Measurements from ENCODE around the gene TTYH3.
"Not testable (repeated sequence)": the region's sequence is repeated elsewhere in the genome, so short reads cannot be mapped to it uniquely, and the experiment has no call there.

The TTYH3 gene

DNA sequence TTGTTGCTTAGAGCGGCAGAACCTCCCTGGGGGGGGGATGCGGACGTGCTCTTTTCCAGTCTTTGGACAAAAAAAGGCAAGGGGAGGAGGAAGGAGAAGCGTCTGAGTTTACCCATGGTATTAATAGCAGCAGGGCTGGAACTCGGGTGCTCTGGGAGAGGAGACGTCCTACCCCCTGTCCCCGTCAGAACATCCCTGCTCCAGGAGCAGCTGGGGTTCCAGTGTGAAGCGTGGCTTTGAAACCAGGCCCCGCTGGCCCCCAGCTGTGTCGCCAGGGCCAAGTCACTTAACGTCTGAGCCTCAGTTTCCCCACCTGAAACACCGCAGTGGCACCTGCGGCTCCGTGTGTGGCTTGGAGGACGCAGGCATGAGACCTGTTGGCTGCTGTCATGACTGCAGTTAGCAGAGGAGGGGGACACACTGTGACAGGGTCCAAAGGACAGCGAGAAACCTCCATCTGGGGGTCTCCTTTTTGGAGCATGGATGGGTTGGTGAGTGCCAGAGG, 57.6 kb downstream of the TTYH3 start:
- 86% methylated on average over 16 of the region's 16 CpGs for WGBS
- Histone ChIP-seq H3K4me3 (ENCODE audit: low read length) (no peak overlapping the region), H3K27me3 (ENCODE audit: insufficient read depth, low read length) (peaks cover 47% of the 10 kb centered on the region), H3K4me1 (ENCODE audit: insufficient read depth, low read length) (peaks cover 7% of the 10 kb centered on the region), H3K36me3 (ENCODE audit: insufficient read depth, low read length) (no peaks in the 10 kb centered on the region), H3K27ac (ENCODE audit: low read depth, low read length) (no peak overlapping the region), H3K9ac (ENCODE audit: low read depth, low read length) (no peak overlapping the region), H3K9me3 (ENCODE audit: insufficient read depth, low read depth, low read length) (no peaks in the 10 kb centered on the region)

DNA sequence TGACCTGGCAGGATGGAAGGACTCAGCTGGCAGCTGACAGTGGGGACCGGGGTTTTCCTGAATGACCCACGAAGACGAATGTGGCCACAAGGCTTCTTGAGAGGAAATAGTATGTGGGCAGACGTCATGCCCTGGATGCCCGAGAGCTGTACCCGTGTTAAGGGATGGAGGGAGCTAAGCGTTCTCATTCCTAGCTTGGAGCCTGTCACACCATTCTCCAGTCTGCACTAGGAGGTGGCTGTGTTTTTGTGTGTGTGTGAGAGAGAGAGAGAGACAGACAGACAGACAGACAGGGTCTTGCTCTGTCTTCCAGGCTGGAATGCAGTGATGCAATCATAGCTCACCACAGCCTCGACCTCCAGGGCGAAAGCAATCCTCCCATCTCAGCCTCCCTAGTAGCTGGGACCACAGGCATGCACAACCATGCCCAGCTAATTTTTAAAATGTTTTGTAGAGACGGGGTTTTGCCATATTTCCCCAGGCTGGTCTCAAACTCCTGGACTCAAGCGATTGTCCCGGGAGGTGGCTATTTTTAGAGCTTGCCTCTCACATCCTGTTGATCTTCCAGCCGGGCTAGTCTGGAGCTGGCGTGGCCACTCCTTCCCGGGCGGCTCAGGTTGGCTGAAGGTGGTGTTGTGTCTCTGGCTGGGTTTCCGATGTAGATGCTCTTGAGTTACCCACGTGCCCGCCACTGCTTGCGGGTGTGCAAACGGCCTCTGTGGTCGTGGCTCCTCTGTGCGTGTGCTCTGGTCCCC, 58.3 kb downstream of the TTYH3 start:
- H3K9ac ChIP-seq (ENCODE audit: low read depth, low read length): no peak overlapping the region
- no peak overlapping the region for H3K27ac ChIP-seq (ENCODE audit: low read depth, low read length)
- no peak overlapping the region for H3K4me3 ChIP-seq (ENCODE audit: low read length)
- 90% methylated on average over 23 of the region's 23 CpGs for WGBS
- no peaks in the 10 kb centered on the region for H3K9me3 ChIP-seq (ENCODE audit: insufficient read depth, low read depth, low read length)
- peaks cover 47% of the 10 kb centered on the region for H3K27me3 ChIP-seq (ENCODE audit: insufficient read depth, low read length)
- peaks cover 7% of the 10 kb centered on the region for H3K4me1 ChIP-seq (ENCODE audit: insufficient read depth, low read length)
- no peaks in the 10 kb centered on the region for H3K36me3 ChIP-seq (ENCODE audit: insufficient read depth, low read length)

DNA sequence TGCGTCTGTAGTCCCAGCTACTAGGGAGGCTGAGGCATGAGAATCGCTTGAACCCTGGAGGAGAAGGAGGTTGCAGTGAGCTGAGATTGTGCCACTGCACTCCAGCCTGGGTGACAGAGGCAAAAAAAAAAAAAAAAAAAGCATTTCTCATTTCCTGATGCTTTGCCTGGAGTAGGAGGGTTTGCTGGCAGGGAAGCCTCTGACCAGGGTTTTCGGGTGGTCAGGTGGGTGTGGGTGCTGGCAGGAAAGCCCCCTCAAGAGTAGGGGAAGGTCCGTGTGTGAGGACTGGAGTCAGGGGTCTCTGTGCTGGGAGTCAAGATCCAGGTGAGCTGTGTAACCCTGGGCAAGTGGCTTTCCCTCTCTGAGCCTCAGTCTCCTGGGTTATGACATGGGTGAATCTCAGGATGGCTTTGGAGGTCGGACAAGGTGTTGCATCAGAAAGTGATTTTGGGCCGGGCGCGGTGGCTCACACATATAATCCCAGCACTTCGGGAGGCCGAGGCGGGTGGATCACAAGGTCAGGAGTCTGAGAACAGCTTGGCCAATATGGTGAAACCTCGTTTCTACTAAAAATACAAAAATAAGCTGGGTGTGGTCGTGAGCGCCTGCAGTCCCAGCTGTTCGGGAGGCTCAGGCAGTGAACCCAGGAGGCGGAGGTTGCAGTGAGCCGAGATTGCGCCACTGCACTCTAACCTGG, 59.4 kb downstream of the TTYH3 start:
- Histone ChIP-seq H3K27ac (ENCODE audit: low read depth, low read length) (no peak overlapping the region), H3K9me3 (ENCODE audit: insufficient read depth, low read depth, low read length) (no peaks in the 10 kb centered on the region), H3K36me3 (ENCODE audit: insufficient read depth, low read length) (no peaks in the 10 kb centered on the region), H3K27me3 (ENCODE audit: insufficient read depth, low read length) (peaks cover 42% of the 10 kb centered on the region), H3K9ac (ENCODE audit: low read depth, low read length) (no peak overlapping the region), H3K4me3 (ENCODE audit: low read length) (no peak overlapping the region), H3K4me1 (ENCODE audit: insufficient read depth, low read length) (peaks cover 7% of the 10 kb centered on the region)
- 94% methylated on average over 18 of the region's 18 CpGs for WGBS

DNA sequence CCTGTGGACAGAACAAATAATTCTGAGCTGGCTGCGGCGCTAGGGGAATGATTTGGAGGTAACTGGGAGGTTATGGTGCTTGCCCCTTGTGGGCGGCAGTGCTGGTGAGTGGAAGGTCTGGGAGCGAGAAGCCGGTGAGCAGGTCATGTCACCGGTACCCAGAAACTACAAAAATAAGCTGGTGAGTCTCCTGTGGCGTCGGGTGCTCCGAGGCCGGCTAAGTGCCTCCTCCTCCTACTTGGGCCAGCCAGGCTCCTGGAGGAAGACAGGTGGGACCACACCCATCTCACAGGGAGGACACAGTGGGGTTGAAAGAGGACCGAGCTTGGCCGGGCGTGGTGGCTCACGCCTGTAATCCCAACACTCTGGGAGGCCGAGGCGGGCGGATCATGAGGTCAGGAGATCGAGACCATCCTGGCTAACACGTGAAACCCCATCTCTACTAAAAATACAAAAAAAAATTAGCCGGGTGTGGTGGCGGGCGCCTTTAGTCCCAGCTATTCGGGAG, 60.2 kb downstream of the TTYH3 start:
- 95% methylated on average over 23 of the region's 23 CpGs for WGBS

DNA sequence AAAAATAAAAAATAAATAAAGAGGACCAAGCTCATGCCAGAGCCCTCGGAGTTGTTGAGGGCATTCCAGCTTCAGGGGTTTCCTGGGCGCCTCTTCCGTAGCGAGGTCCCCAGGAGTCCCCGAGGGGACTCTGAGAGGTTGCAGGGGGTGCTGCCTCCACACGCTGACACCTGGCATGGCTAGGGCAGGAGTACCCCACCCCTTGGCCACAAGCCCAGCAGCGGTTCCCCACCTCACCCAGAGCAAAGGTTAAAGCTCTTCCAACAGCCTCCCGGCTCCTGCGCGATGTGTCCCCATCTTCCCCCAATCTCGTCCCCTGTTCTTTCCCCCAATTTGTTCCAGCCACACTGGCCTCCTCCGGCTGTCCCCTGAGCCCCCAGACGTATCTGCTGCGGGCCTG, 60.8 kb downstream of the TTYH3 start:
- no peaks in the 10 kb centered on the region for H3K36me3 ChIP-seq (ENCODE audit: insufficient read depth, low read length)
- H3K27me3 ChIP-seq (ENCODE audit: insufficient read depth, low read length): peaks cover 30% of the 10 kb centered on the region
- H3K9me3 ChIP-seq (ENCODE audit: insufficient read depth, low read depth, low read length): no peaks in the 10 kb centered on the region
- no peak overlapping the region for H3K27ac ChIP-seq (ENCODE audit: low read depth, low read length)
- WGBS: 92% methylated on average over 14 of the region's 14 CpGs
- H3K4me3 ChIP-seq (ENCODE audit: low read length): no peak overlapping the region
- peaks cover 7% of the 10 kb centered on the region for H3K4me1 ChIP-seq (ENCODE audit: insufficient read depth, low read length)
- no peak overlapping the region for H3K9ac ChIP-seq (ENCODE audit: low read depth, low read length)

More for the DNA sequence above, 60.2 kb downstream of the TTYH3 start:
- H3K36me3 ChIP-seq (ENCODE audit: insufficient read depth, low read length); H3K9me3 ChIP-seq (ENCODE audit: insufficient read depth, low read depth, low read length); H3K9ac ChIP-seq (ENCODE audit: low read depth, low read length); H3K4me1 ChIP-seq (ENCODE audit: insufficient read depth, low read length); H3K27ac ChIP-seq (ENCODE audit: low read depth, low read length); H3K4me3 ChIP-seq (ENCODE audit: low read length): not testable (repeated sequence)
- peaks cover 36% of the 10 kb centered on the region for H3K27me3 ChIP-seq (ENCODE audit: insufficient read depth, low read length)

DNA sequence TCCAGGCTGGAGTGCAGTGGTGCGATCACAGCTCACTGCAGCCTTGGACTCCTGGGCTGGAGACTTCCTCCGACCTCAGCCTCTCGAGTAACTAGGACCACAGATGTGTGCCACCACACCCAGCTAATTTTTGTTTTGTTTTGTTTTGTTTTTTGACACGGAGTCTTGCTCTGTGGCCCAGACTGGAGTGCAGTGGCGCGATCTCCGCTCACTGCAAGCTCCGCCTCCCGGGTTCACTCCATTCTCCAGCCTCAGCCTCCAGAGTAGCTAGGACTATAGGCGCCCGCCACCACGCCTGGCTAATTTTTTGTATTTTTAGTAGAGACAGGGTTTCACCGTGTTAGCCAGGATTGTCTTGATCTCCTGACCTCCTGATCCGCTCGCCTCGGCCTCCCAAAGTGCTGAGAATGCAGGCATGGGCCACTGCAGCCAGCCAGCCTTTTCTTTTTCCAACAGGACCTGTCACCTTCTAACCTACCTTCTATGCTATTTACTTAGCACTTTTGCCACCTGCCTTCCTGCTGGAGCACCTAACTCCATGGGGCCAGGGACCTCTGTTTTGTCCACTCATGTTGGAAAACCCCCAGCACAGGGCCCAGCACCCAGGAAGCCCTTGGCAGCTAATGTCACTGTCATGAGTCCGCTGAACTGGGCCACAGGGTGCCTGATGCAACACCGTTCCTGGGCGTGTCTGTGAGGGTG, 61.8 kb downstream of the TTYH3 start:
- H3K9me3 ChIP-seq (ENCODE audit: insufficient read depth, low read depth, low read length); H3K9ac ChIP-seq (ENCODE audit: low read depth, low read length); H3K36me3 ChIP-seq (ENCODE audit: insufficient read depth, low read length); H3K4me3 ChIP-seq (ENCODE audit: low read length); H3K27ac ChIP-seq (ENCODE audit: low read depth, low read length); H3K4me1 ChIP-seq (ENCODE audit: insufficient read depth, low read length): not testable (repeated sequence)
- H3K27me3 ChIP-seq (ENCODE audit: insufficient read depth, low read length): peaks cover 20% of the 10 kb centered on the region
- WGBS: 94% methylated on average over 19 of the region's 19 CpGs

DNA sequence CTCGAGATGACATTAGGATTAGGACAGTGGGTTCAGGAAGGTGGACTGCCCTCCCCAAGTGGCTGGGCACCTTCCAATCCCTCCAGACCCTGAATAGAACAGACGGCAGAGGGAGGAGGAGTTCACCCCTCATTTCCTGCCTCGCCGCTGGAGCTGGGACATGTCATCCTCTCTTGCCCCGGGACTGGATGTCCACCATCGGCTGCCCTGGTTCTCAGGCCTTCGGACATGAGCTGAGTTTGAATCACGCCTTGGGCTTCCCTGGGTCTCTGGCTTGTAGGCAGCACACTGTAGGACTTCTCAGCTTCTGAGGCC, 62.3 kb downstream of the TTYH3 start:
- H3K27ac ChIP-seq (ENCODE audit: low read depth, low read length); H3K4me1 ChIP-seq (ENCODE audit: insufficient read depth, low read length); H3K4me3 ChIP-seq (ENCODE audit: low read length); H3K36me3 ChIP-seq (ENCODE audit: insufficient read depth, low read length); H3K9ac ChIP-seq (ENCODE audit: low read depth, low read length); H3K9me3 ChIP-seq (ENCODE audit: insufficient read depth, low read depth, low read length): not testable (repeated sequence)
- 93% methylated on average over 8 of the region's 8 CpGs for WGBS
- H3K27me3 ChIP-seq (ENCODE audit: insufficient read depth, low read length): peaks cover 15% of the 10 kb centered on the region

DNA sequence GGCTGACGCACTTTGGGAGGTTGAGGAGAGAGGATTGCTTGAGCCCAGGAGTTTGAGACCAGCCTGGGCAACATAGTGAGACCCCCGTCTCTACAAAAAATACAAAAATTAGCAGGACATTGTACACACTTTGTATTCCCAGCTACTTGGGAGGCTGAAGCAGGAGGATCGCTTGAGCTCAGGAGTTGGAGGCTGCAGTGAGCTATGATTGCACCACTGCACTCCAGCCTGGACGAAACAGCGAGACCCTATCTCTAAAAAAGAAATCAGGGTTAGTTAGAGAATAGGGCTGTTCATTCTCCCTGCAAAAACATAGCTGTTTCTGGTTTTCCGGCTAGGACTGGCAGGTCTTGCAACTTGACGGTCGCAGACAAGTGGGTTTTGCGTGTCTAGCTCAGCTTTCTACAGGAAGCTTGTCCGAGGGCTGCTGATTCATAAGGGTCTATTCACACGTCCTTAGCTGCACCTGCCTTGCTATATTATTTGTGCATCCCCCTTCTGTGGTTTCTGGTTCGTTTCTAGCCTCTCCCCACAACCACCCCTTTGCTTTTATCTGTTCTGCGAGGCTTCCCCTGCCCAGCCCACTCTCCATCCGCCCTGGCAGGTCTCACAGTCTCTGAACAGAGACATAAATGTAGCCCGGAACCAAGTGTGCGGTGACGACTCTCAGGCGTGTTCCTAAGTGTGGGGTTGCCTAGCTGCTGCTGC, 66.9 kb downstream of the TTYH3 start:
- WGBS: 91% methylated on average over 18 of the region's 18 CpGs
- Histone ChIP-seq H3K9me3 (ENCODE audit: insufficient read depth, low read depth, low read length) (no peaks in the 10 kb centered on the region), H3K4me1 (ENCODE audit: insufficient read depth, low read length) (no peaks in the 10 kb centered on the region), H3K4me3 (ENCODE audit: low read length) (no peak overlapping the region), H3K9ac (ENCODE audit: low read depth, low read length) (no peak overlapping the region), H3K27ac (ENCODE audit: low read depth, low read length) (no peak overlapping the region), H3K36me3 (ENCODE audit: insufficient read depth, low read length) (no peaks in the 10 kb centered on the region), H3K27me3 (ENCODE audit: insufficient read depth, low read length) (no peaks in the 10 kb centered on the region)

DNA sequence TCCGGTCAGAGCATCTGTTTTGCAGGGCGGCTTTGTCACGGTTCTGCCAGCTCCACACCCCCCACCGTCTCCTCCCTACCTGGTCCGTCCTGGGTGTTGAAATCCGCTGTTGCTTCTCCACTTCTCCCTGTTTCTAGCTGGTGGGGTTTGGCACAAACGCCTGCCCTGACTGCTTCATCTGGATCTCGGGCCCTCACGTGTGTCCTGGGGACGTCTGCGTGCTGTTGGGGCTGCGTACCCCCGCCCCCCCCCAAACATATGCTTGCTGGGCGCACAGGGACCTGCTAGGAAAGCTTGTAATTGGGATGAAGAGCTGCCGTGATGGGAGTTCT, 67.5 kb downstream of the TTYH3 start:
- H3K4me3 ChIP-seq (ENCODE audit: low read length): no peak overlapping the region
- no peak overlapping the region for H3K9ac ChIP-seq (ENCODE audit: low read depth, low read length)
- no peaks in the 10 kb centered on the region for H3K36me3 ChIP-seq (ENCODE audit: insufficient read depth, low read length)
- no peaks in the 10 kb centered on the region for H3K27me3 ChIP-seq (ENCODE audit: insufficient read depth, low read length)
- no peaks in the 10 kb centered on the region for H3K4me1 ChIP-seq (ENCODE audit: insufficient read depth, low read length)
- H3K9me3 ChIP-seq (ENCODE audit: insufficient read depth, low read depth, low read length): no peaks in the 10 kb centered on the region
- 89% methylated on average over 12 of the region's 15 CpGs for WGBS
- no peak overlapping the region for H3K27ac ChIP-seq (ENCODE audit: low read depth, low read length)

DNA sequence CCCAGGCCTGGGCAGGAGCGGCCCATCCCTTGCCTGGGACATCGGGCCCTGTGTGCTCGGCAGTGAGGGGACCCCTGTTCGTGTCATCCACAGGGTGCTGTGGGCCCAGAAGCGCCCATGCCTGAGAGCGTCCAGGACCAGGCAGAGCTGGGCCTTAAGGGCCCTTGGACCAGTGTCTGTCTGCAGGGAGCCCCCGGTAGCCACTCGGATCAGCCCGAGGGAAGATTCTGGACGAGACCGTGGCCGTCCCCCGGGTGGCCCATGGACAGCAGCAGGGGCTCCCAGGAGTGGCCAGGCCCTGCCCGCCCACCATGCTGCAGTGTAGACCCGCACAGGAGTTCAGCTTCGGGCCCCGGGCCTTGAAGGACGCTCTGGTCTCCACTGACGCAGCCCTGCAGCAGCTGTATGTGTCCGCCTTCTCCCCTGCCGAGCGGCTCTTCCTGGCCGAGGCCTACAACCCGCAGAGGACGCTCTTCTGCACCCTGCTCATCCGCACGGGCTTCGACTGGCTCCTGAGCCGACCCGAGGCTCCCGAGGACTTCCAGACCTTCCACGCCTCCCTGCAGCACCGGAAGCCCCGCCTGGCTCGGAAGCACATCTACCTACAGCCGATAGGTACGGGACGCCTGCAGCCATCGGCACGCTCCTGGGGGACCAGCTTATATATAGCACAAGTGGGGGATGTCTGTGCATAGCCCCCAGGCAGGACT, 68.5 kb downstream of the TTYH3 start:
- H3K27me3 ChIP-seq (ENCODE audit: insufficient read depth, low read length): no peaks in the 10 kb centered on the region
- H3K9me3 ChIP-seq (ENCODE audit: insufficient read depth, low read depth, low read length): no peaks in the 10 kb centered on the region
- H3K9ac ChIP-seq (ENCODE audit: low read depth, low read length): no peak overlapping the region
- H3K4me1 ChIP-seq (ENCODE audit: insufficient read depth, low read length): no peaks in the 10 kb centered on the region
- H3K27ac ChIP-seq (ENCODE audit: low read depth, low read length): no peak overlapping the region
- H3K36me3 ChIP-seq (ENCODE audit: insufficient read depth, low read length): no peaks in the 10 kb centered on the region
- WGBS: 89% methylated on average over 40 of the region's 40 CpGs
- H3K4me3 ChIP-seq (ENCODE audit: low read length): no peak overlapping the region
